Embryonic facial prominence (tissue), 1 donor: ENCODE data around the gene C2CD2.

Experiments
- DNase-seq: peaks from one replicate; pipeline ENCODE4 v3.0.0-alpha.2; 2016; ENCODE audit errors: extremely low spot score

C2CD2 gene

GRCh38 chr21:41933313-41934079 is 20.3 kb downstream of the C2CD2 start:
- DNase-seq: no peak

GRCh38 chr21:41932576-41933312 is 21.1 kb downstream of the C2CD2 start:
- DNase-seq: no peak

- no peak for DNase-seq
Measured at GRCh38 chr21:41932191-41932575, 21.6 kb downstream of the C2CD2 start.

GRCh38 chr21:41931041-41931451 is 22.8 kb downstream of the C2CD2 start:
- no peak for DNase-seq

- DNase-seq: no peak
Measured at GRCh38 chr21:41929248-41929647, 24.6 kb downstream of the C2CD2 start.

GRCh38 chr21:41928621-41929220 is 25.1 kb downstream of the C2CD2 start:
- no peak for DNase-seq

- no peak for DNase-seq
Measured at GRCh38 chr21:41927727-41928409, 25.9 kb downstream of the C2CD2 start.

GRCh38 chr21:41926807-41927171 is 27.0 kb downstream of the C2CD2 start:
- no peak for DNase-seq

GRCh38 chr21:41926117-41926806 is 27.6 kb downstream of the C2CD2 start:
- DNase-seq: peak; percentile 14

GRCh38 chr21:41925767-41926116 is 28.1 kb downstream of the C2CD2 start:
- DNase-seq: no peak

- DNase-seq: no peak
Measured at GRCh38 chr21:41924368-41924754, 29.5 kb downstream of the C2CD2 start.

- no peak for DNase-seq
Measured at GRCh38 chr21:41923631-41924367, 30.0 kb downstream of the C2CD2 start.

- DNase-seq: no peak
Measured at GRCh38 chr21:41923186-41923585, 30.6 kb downstream of the C2CD2 start.

GRCh38 chr21:41921021-41921420 is 32.8 kb downstream of the C2CD2 start:
- DNase-seq: no peak

GRCh38 chr21:41920476-41920875 is 33.3 kb downstream of the C2CD2 start:
- DNase-seq: no peak

- no peak for DNase-seq
Measured at GRCh38 chr21:41919666-41920398, 34.0 kb downstream of the C2CD2 start.

GRCh38 chr21:41918561-41919358 is 35.1 kb downstream of the C2CD2 start:
- DNase-seq: no peak

GRCh38 chr21:41917531-41917930 is 36.3 kb downstream of the C2CD2 start:
- DNase-seq: no peak

- no peak for DNase-seq
Measured at GRCh38 chr21:41916888-41917433, 36.9 kb downstream of the C2CD2 start.
